IMR-90 (cell line): ENCODE data around the gene PXN. TPM values are rescaled to one million over a fixed set of nuclear protein-coding genes. Genes with fewer than 3 reads are reported as not detected.

Source experiments
- ATAC-seq: fragments of 200-7000 bp; cut with Tn5 transposase; 2 replicates; pipeline ENCODE4 v1.9.1; 2020; ENCODE audit warnings: low read depth, mild to moderate bottlenecking, moderate library complexity
- BruUV-seq: library from RNA; stranded (reverse); fragments of 400-500 nt; replicated peaks from 2 replicates; lab custom pipeline; 2021; lab: Mats Ljungman, UMichigan
- CTCF ChIA-PET: fragments of 300-600 bp; formaldehyde crosslinking; extraction: SDS; loops from one replicate; lab custom pipeline; 2021; ENCODE audit warnings: antibody characterized with exemption; lab: Yijun Ruan, JAX
- POLR2A ChIA-PET: fragments of 300-600 bp; sonication (Branson Sonifier 250); formaldehyde crosslinking; loops from one replicate; lab custom pipeline; 2022; ENCODE audit warnings: antibody characterized with exemption; ENCODE audit not compliant: unreplicated experiment; lab: Charles Lee
- DNase-seq: peaks from one replicate; pipeline ENCODE4 v3.0.0; 2013
- H2AFZ ChIP-seq: replicated peaks from 2 replicates; pipeline ENCODE3; 2013; ENCODE audit warnings: low read length, mild to moderate bottlenecking; ENCODE audit not compliant: poor library complexity
- H2AK5ac ChIP-seq: 2 replicates; pipeline ENCODE4 v1.6.1; 2013; ENCODE audit warnings: low read depth, low read length, inconsistent platforms
- H2AK9ac ChIP-seq: replicated peaks from 2 replicates; pipeline ENCODE3; 2013; ENCODE audit warnings: mild to moderate bottlenecking, low read depth, low read length, moderate library complexity; ENCODE audit not compliant: poor library complexity
- H2BK120ac ChIP-seq: 2 replicates; pipeline ENCODE4 v1.6.1; 2013; ENCODE audit warnings: low read depth, low read length, inconsistent platforms
- H2BK15ac ChIP-seq: 3 replicates; pipeline ENCODE4 v1.6.1; 2013; ENCODE audit warnings: low read depth, low read length, inconsistent platforms
- H2BK20ac ChIP-seq: 2 replicates; pipeline ENCODE4 v1.6.1; 2013; ENCODE audit warnings: low read depth, mild to moderate bottlenecking, inconsistent platforms, low read length, moderate library complexity
- H2BK5ac ChIP-seq: 2 replicates; pipeline ENCODE4 v1.6.1; 2013; ENCODE audit warnings: mild to moderate bottlenecking, low read depth, low read length, inconsistent platforms; ENCODE audit not compliant: poor library complexity, severe bottlenecking
- H3K14ac ChIP-seq: replicated peaks from 2 replicates; pipeline ENCODE4 v1.6.1; 2013; ENCODE audit warnings: low read depth, low read length, inconsistent platforms
- H3K18ac ChIP-seq: 2 replicates; pipeline ENCODE4 v1.6.1; 2013; ENCODE audit warnings: low read depth, low read length, control low read depth
- H3K23ac ChIP-seq: 2 replicates; pipeline ENCODE4 v1.6.1; 2013; ENCODE audit warnings: low read depth, low read length, inconsistent platforms
- H3K27ac ChIP-seq: 2 replicates; pipeline ENCODE4 v1.5.1; 2013; ENCODE audit warnings: mild to moderate bottlenecking, control low read depth, low read length; ENCODE audit not compliant: insufficient read depth
- H3K27me3 ChIP-seq: 2 replicates; pipeline ENCODE4 v1.6.1; 2013; ENCODE audit warnings: low read length; ENCODE audit not compliant: control insufficient read depth, insufficient read depth
- H3K36me3 ChIP-seq: 2 replicates; pipeline ENCODE4 v1.6.1; 2013; ENCODE audit warnings: low read length, mixed read lengths; ENCODE audit not compliant: control insufficient read depth, insufficient read depth
- H3K4ac ChIP-seq: 2 replicates; pipeline ENCODE4 v1.6.1; 2013; ENCODE audit warnings: low read depth, low read length, inconsistent platforms
- H3K4me1 ChIP-seq: 2 replicates; pipeline ENCODE4 v1.6.1; 2013; ENCODE audit warnings: low read length, mixed read lengths; ENCODE audit not compliant: control insufficient read depth, insufficient read depth
- H3K4me2 ChIP-seq: 2 replicates; pipeline ENCODE4 v1.6.1; 2013; ENCODE audit warnings: low read depth, mild to moderate bottlenecking, control low read depth, low read length, moderate library complexity
- H3K4me3 ChIP-seq: 2 replicates; pipeline ENCODE4 v1.5.1; 2013; ENCODE audit warnings: low read depth, mild to moderate bottlenecking, control low read depth, low read length, moderate library complexity; ENCODE audit not compliant: insufficient read depth
- H3K56ac ChIP-seq: 2 replicates; pipeline ENCODE4 v1.6.1; 2013; ENCODE audit warnings: low read length, inconsistent platforms; ENCODE audit not compliant: insufficient read depth; ENCODE audit errors: extremely low read depth
- H3K79me1 ChIP-seq, 2 experiments: 2 replicates each; pipeline ENCODE4 v1.6.1; 2013; ENCODE audit warnings: low read length in 2 of 2, inconsistent platforms in 1 of 2, low read depth in 1 of 2
- H3K9ac ChIP-seq: 2 replicates; pipeline ENCODE4 v1.6.1; 2013; ENCODE audit warnings: low read depth, low read length, control low read depth
- H3K9me1 ChIP-seq: 2 replicates; pipeline ENCODE4 v1.6.1; 2013; ENCODE audit warnings: low read length, inconsistent platforms; ENCODE audit not compliant: insufficient read depth
- H3K9me3 ChIP-seq: 2 replicates; pipeline ENCODE4 v1.6.1; 2013; ENCODE audit warnings: low read length; ENCODE audit not compliant: control insufficient read depth, insufficient read depth
- H4K20me1 ChIP-seq: 2 replicates; pipeline ENCODE4 v1.6.1; 2013; ENCODE audit warnings: low read length, inconsistent platforms; ENCODE audit not compliant: insufficient read depth
- H4K5ac ChIP-seq: 2 replicates; pipeline ENCODE4 v1.6.1; 2013; ENCODE audit warnings: mild to moderate bottlenecking, low read depth, low read length, control low read depth
- H4K8ac ChIP-seq, 2 experiments: 2 replicates each; pipeline ENCODE4 v1.6.1; 2013; ENCODE audit warnings: low read depth in 2 of 2, low read length in 2 of 2, control low read depth in 1 of 2, inconsistent platforms in 1 of 2
- H4K91ac ChIP-seq: 2 replicates; pipeline ENCODE4 v1.6.1; 2013; ENCODE audit warnings: low read depth, low read length, inconsistent platforms; ENCODE audit not compliant: insufficient read depth
- BHLHE40 ChIP-seq: fragments of 150-350 bp; IDR thresholded peaks from 2 replicates; pipeline ENCODE4 v1.6.1; 2016; ENCODE audit warnings: mild to moderate bottlenecking, low read depth, low read length
- CTCF ChIP-seq: conservative IDR thresholded peaks from 2 replicates; pipeline ENCODE4 v1.5.1; 2012; ENCODE audit warnings: mild to moderate bottlenecking, low read depth, low read length, improper control_type of control experiment
- FOS ChIP-seq: fragments of 150-350 bp; IDR thresholded peaks from 2 replicates; pipeline ENCODE4 v1.6.1; 2016; ENCODE audit warnings: low read depth, low read length
- MAZ ChIP-seq: IDR thresholded peaks from 2 replicates; pipeline ENCODE4 v1.6.1; 2012; ENCODE audit warnings: low read depth, mild to moderate bottlenecking, low read length, improper control_type of control experiment, moderate library complexity, borderline replicate concordance
- NFE2L2 ChIP-seq: fragments of 150-350 bp; IDR thresholded peaks from 2 replicates; pipeline ENCODE4 v1.6.1; 2016; ENCODE audit warnings: low read depth, mild to moderate bottlenecking, low read length
- WGBS, 2 experiments: methylation state at CpG; one replicate each; pipeline versions ENCODE4 v1.1.5 to v1.1.7; 2013; ENCODE audit warnings: missing lambda C conversion rate in 2 of 2; ENCODE audit not compliant: insufficient read length in 1 of 2; ENCODE audit errors: extremely low coverage in 2 of 2; 5-methylcytosine and 5-hydroxymethylcytosine counted together
- dilution Hi-C: fragments of 300-500 bp; cut with HindIII; formaldehyde crosslinking; loops from one replicate; pipeline ENCODE4 v1.14.3; 2018; ENCODE audit warnings: low sequenced_read_pairs; ENCODE audit not compliant: unreplicated experiment
- in situ Hi-C: fragments of 300-500 bp; cut with MboI; formaldehyde crosslinking; loops from 3 replicates; pipeline ENCODE4 v1.14.3; 2019; ENCODE audit warnings: low sequenced_read_pairs, inconsistent platforms, mixed read lengths
- intact Hi-C: fragments of 100-400 bp; cut with micrococcal nuclease; formaldehyde crosslinking; loops from 2 replicates; pipeline ENCODE4 v1.10.0; 2022
- polyA plus RNA-seq, 3 experiments: library from polyadenylated mRNA; depleted of rRNA; stranded (reverse); fragments of >200 nt; gene quantifications; 2 replicates each; pipeline ENCODE4 v1.2.3, GENCODE V29; 2012; ENCODE audit warnings: low replicate concordance in 1 of 3
- total RNA-seq: library from RNA; depleted of rRNA; stranded (reverse); fragments of >200 nt; gene quantifications from 2 replicates; pipeline ENCODE4 v1.2.3, GENCODE V29; 2012

Gene PXN
- total and polyA plus RNA-seq, 2 of the 4 experiments (the other 2 are of a cell fraction): 46.6 to 134 TPM

GRCh38 chr12:120215357-120215735 is 50.2 kb downstream of the PXN start:
- Histone ChIP-seq H2AFZ (no peak overlapping the region), H3K9me1 (no peaks in the 10 kb centered on the region), H3K4me1 (no peaks in the 10 kb centered on the region), H3K4me2 (no peak overlapping the region), H3K4me3 (no peak overlapping the region), H3K27ac (no peak overlapping the region), H4K91ac (no peak overlapping the region), H3K9ac (no peak overlapping the region), H2BK15ac (no peak overlapping the region), H3K9me3 (no peaks in the 10 kb centered on the region), H4K20me1 (no peaks in the 10 kb centered on the region; the same call in none of the 2 replicates), H3K14ac (no peak overlapping the region), H2BK5ac (no peak overlapping the region), H2BK120ac (no peak overlapping the region), H4K8ac (no peak overlapping the region), H3K36me3 (peaks cover 74% of the 10 kb centered on the region), H3K23ac (no peak overlapping the region), H3K18ac (no peak overlapping the region), H3K79me1 (peaks cover 14 to 55% of the 10 kb centered on the region in 2 experiments), H3K56ac (no peak overlapping the region), H2AK9ac (no peak overlapping the region), H3K27me3 (no peaks in the 10 kb centered on the region), H3K4ac (no peak overlapping the region), H2AK5ac (no peak overlapping the region), H4K5ac (no peak overlapping the region), H2BK20ac (no peak overlapping the region)
- in situ Hi-C loops (no loop called here), intact Hi-C loops (no loop called here), dilution Hi-C loops (no loop called here)
- BruUV-seq: no TSS peak
- no peak for TF ChIP-seq CTCF
- TF ChIP-seq FOS: no peak
- TF ChIP-seq BHLHE40: no peak
- no peak for TF ChIP-seq NFE2L2
- TF ChIP-seq MAZ: no peak
- DNase-seq (no peak), ATAC-seq (no peak)
- ChIA-PET POLR2A (no interaction called here), CTCF (no interaction called here)
- 90% methylated on average over 2 of the region's 15 CpGs; no CpG with 5 or more reads in 1 of the 2 experiments for WGBS, 2 experiments
